NOMO-1 treated with dmso at 0.1 percent for 144 hours (cell line): ENCODE data around the gene PSTPIP2.
A peak's percentile ranks its signal among the peaks of the same experiment; 100 is the strongest.
"Not testable (repeated sequence)": the region's sequence is repeated elsewhere in the genome, so short reads cannot be mapped to it uniquely, and the experiment has no call there.

Experiments
- DNase-seq: peaks from one replicate; lab custom pipeline; 2025; ENCODE audit not compliant: unreplicated experiment; lab: John Stamatoyannopoulos, UW

The PSTPIP2 gene

GRCh38 chr18:46071653-46072375, at the start of gene PSTPIP2:
PSTPIP2 (minus strand) TSS chr18:46072260; CDS start chr18:46072188, 72 bp downstream.
- DNase-seq, result peak; percentile 59

- no peak for DNase-seq
These were observed 41.7 kb upstream of the PSTPIP2 start for GRCh38 chr18:46113751-46114150.

GRCh38 chr18:46110406-46110805, 38.3 kb upstream of the PSTPIP2 start:
- no peak for DNase-seq

- DNase-seq, result no peak
These were observed 37.3 kb upstream of the PSTPIP2 start for GRCh38 chr18:46109386-46109785.

DNA sequence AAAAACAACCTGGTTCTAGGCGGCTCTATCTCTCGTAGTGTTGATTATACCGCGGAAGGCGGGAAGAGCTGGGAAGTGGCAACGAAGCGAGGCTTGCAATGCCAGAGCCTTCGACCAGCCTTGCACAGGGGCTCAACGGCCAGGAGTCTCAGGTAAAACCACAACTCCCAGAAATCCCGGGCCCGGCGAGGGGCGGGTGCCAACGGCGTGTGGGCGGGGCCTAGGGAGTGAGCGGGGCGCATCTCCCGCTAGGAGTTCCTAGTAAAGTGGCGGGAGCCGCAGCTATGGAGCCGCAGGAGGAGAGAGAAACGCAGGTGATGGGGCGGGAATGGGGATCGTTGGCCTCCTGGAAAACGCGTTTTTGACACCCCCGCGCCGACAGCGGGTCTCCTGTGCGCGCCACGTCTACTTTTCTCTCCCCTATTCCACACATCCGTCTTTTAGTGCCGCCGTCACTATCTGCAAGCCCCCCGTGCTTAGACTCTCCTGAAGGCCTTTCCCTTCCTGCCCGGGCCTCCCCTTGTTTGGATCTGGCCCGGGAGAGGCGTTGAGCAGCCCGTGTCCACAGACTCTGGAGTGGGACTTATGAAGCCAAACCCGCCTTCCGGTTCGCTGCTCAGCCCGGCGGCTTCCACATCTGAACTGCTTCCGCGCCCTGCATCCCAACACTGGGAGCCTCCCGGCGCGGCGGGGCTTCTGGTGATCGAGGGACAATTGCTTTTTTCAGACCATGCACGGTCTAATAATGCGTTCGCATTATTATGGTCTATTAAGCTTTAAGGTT, 32.3 kb upstream of the PSTPIP2 start, which contains the start of gene HAUS1:
Gene HAUS1, plus strand, starts transcription at position 258 of the 784 bp plus-strand sequence. Its CDS starts 27 bp downstream, at position 285.
- peak; percentile 53 for DNase-seq

DNA sequence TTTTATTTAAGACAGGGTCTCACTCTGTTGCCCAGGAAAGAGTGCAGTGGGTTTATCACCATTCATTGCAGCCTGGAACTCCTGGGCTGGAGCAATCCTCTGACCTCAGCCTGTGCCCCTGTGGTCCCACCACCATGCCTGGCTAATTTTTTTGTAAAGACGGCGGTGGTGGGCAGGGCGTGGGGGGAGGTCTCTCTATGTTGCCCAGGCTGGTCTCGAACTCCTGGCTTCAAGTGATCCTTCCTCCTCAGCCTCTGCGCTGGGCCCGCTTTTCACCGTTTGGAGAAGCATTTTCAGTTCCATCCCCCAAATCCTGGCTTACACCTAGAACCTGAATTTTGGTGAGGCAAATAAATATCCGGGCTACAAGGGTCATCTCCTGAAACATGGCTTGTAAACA, 27.4 kb upstream of the PSTPIP2 start:
- no peak for DNase-seq

DNA sequence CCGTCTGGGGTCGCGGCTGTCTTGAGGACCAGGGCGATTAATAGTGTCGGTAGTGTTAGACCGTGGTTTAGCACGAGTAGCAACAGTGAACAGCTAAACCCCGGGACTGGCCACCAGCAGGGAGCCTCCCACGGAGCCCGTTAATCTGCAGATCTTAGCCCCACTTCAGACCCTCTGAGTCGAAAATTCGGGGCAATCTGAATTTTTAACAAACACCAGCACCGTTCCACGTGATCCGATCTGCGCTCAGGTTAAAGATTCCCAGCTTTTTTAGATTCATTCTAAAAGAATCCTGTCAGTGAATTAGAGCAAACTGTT, 26.5 kb upstream of the PSTPIP2 start:
- no peak for DNase-seq

GRCh38 chr18:46097801-46098615, 25.9 kb upstream of the PSTPIP2 start, which contains the start of gene ATP5F1A:
ATP5F1A (minus strand) TSS chr18:46098296; CDS start chr18:46098231, 65 bp downstream.
- peak; percentile 76 for DNase-seq

GRCh38 chr18:46097431-46097800, 25.4 kb upstream of the PSTPIP2 start:
- DNase-seq, result no peak

DNA sequence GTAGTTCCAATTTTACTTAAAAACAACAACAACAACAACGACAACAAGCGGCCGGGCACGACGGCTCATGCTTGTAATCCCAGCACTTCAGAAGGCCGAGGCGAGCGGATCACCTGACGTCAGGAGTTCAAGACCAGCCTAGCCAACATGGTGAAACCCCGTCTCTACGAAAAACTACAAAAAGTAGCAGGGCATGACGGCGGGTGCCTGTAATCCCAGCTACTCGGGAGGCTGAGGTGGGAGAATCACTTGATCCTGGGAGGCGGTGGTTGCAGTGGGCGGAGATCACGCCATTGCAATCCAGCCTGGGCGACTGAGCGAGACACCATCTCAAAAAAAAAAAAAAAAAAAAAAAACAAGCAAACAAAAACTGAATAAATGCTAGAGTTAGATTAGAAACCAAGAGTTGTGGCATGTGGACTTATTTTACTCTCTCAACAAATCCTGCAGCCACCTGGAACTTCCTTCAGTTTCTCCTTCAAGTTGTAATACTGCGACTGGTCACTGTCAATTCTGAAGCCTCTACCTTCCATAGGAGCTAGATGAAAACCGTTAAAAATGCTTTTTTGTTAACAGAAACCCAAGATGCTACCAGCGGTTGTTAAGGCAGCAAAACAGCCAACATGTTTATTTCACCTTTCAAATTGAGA, 24.7 kb upstream of the PSTPIP2 start:
- no peak for DNase-seq

DNA sequence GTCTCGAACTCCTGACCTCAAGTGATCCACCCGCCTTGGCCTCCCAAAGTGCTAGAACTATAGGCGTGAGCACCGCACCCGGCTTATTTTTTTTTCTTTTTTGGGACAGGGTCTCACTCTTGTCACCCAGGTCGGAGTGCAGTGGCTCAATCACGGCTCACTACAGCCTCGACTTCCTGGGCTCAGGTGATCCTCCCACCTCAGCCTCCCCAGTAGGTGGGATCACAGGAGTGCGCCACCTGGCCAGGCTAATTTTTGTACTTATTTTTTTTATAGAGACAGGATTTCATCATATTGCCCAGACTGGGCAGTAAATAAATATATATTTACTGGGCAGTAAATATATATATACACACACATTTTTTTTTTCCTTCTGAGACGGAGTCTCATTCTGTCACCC, 23.5 kb upstream of the PSTPIP2 start:
- DNase-seq, result no peak

DNA sequence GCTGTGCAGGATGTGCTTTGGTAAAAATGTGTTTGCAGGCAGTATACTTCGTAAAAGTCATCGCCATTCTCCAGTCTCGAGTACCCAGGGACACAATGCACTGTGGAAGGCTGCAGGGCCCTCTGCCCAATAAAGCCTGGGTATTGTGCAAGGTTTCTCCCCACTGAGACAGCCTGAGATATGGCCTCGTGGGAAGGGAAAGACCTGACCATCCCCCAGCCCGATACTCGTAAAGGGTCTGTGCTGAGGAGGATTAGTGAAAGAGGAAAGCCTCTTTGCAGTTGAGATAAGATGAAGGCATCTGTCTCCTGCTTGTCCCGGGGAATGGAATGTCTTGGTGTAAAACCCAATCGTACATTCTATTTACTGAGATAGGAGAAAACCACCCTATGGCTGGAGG, 16.4 kb upstream of the PSTPIP2 start:
- not testable (repeated sequence) for DNase-seq

DNA sequence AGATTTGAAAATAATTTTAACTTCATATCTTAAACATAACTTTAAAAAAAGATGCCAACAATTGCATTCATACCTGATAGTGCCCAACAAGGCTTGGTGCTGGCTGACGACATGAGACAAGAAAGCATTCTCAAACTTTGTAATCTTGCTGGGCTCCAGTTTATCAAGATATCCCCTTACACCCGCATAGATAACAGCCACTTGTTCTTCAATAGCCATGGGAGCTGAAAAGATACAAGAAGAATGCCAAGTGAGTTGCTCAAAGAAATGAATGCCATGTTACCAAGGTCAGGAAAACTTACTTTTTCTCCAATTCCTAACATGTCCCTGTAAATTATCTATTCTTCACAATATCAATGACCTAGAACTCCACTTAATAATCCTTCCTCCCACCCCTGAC, 12.4 kb upstream of the PSTPIP2 start:
- DNase-seq, result no peak

DNA sequence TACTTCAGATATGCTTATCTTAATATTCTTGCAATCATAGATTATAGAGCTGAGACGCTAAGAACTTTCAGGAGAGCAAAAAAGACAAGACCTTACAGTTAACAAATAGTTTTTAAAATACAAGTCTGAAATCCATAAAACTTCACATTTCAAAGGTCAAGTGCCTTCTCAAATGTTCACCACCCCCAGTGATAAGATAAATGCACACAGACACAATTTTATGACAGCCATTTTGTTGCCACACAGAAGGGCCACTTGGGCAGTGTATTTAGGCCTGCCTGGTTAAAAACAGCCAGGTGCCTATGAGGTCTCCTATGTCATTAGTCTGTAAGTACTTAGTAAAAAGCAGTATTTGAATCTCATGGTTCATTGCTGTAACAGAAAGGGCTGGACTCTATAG, 8.1 kb upstream of the PSTPIP2 start:
- DNase-seq, result no peak

- DNase-seq, result no peak
These were observed 7.3 kb upstream of the PSTPIP2 start for GRCh38 chr18:46079336-46079735.

- DNase-seq, result peak; percentile 58
These were observed 1.6 kb upstream of the PSTPIP2 start for GRCh38 chr18:46073474-46074331.

- no peak for DNase-seq
These were observed 899 bp upstream of the PSTPIP2 start for GRCh38 chr18:46072959-46073358.

DNA sequence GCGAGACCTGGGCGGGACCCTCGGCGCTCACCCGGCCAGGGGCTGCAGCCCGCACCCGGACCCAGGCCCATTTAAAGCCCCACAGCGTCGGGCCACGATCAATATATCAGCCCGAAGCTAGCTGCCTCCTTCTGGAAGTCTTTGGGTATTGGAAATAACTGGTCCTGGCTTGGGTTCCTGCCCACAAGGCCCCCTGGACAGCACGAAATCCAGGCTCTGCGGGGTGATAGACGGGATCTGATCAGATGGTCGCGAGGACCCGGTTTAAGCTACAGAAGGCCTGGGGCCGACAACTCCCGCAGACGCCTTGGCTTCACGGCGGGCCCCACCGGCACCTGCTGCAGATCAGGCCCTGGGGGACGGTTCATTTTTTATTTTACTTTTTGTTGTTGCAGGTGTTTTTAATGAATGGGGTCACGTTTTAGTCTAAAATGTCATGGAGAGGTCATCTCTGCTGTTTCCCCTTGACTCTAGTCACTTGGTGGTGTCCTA, 362 bp upstream of the PSTPIP2 start:
- DNase-seq, result no peak

GRCh38 chr18:46070815-46071652, 1.0 kb downstream of the PSTPIP2 start:
- peak; percentile 84 for DNase-seq
